SH-SY5Y (cell line): ENCODE results near the gene MEGF9.

ENCODE experiments used
- GATA2 ChIP-seq: IDR thresholded peaks from 2 replicates; pipeline ENCODE4 v1.6.1; 2011; ENCODE audit warnings: mild to moderate bottlenecking, low read depth, low read length
- GATA3 ChIP-seq: IDR thresholded peaks from 2 replicates; pipeline ENCODE4 v1.6.1; 2011; ENCODE audit warnings: low read depth, mild to moderate bottlenecking, low read length, moderate library complexity

DNA sequence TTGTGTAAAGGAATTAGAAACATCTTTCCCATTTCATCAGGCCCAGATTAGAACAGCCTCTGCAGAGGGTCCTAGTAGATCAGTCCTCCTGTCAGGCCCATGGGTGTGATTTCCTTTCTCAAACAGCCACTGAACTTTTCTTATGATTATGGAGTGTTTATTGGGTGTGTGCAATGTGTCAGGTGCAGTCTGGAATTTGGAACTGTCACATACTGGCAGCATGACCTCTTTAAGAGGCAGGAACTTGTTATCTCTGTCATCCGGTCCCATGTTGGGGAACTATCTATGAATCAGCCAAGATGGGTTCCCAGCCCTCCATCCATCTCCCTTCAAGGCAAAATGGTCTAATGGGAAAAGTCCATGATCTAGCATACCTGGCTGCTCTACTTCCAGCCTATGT lies 11.6 kb upstream of the MEGF9 start:
- no peak for TF ChIP-seq GATA3
- no peak for TF ChIP-seq GATA2
